Naive B cell (primary cell): ENCODE measurements around the gene C1orf35. TPM values are rescaled to one million over a fixed set of nuclear protein-coding genes. Genes with fewer than 3 reads are reported as not detected.

Experiments
- ATAC-seq, 2 donors: fragments of 150-1000 bp; cut with Tn5 transposase; 2 replicates each; pipeline ENCODE4 v1.10.0; 2021; ENCODE audit warnings: low read depth in 2 of 2, mild to moderate bottlenecking in 2 of 2, moderate library complexity in 2 of 2
- DNase-seq: peaks from one replicate; pipeline ENCODE4 v3.0.0; 2022
- H3K27ac Mint-ChIP-seq, 6 donors: one replicate each; pipeline ENCODE4 v1.8.0; 2020 to 2022; ENCODE audit warnings: mild to moderate bottlenecking in 6 of 6, mixed read lengths in 6 of 6, moderate library complexity in 5 of 6, inconsistent platforms in 2 of 6
- H3K27me3 Mint-ChIP-seq, 3 donors: one replicate each; pipeline ENCODE4 v1.8.0; 2021 to 2022; ENCODE audit warnings: mixed read lengths in 3 of 3, mild to moderate bottlenecking in 1 of 3
- H3K36me3 Mint-ChIP-seq, 2 donors: one replicate each; pipeline ENCODE4 v1.8.0; 2020 to 2022; ENCODE audit warnings: mixed read lengths in 2 of 2, inconsistent platforms in 1 of 2, mild to moderate bottlenecking in 1 of 2
- H3K4me1 Mint-ChIP-seq, 3 donors: one replicate each; pipeline ENCODE4 v1.8.0; 2020 to 2022; ENCODE audit warnings: mixed read lengths in 3 of 3, inconsistent platforms in 1 of 3, mild to moderate bottlenecking in 1 of 3, moderate library complexity in 1 of 3
- H3K4me3 Mint-ChIP-seq, 8 donors: one replicate each; pipeline ENCODE4 v1.8.0; 2020 to 2022; ENCODE audit warnings: mild to moderate bottlenecking in 8 of 8, mixed read lengths in 8 of 8, moderate library complexity in 8 of 8, inconsistent platforms in 2 of 8
- H3K9me3 Mint-ChIP-seq, 7 donors: one replicate each; pipeline ENCODE4 v1.8.0; 2020 to 2022; ENCODE audit warnings: mixed read lengths in 7 of 7, mild to moderate bottlenecking in 5 of 7, inconsistent platforms in 2 of 7, moderate library complexity in 1 of 7
- polyA plus RNA-seq, 6 donors: library from polyadenylated mRNA; unstranded; fragments of 300-500 nt; fragmentation: Illumina TruSeq; gene quantifications; one replicate each; pipeline ENCODE4 v1.2.3, GENCODE V29; 2021; ENCODE audit warnings: low read depth in 6 of 6

The C1orf35 gene
- polyA plus RNA-seq, 6 donors from 2014 or later = 8.7 to 20.1 (median 13.1) TPM

GRCh38 chr1:228146417-228147150 is 43.5 kb upstream of the C1orf35 start:
- Mint-ChIP-seq H3K4me1 (peaks cover 18 to 33% (median 24%) of the 10 kb centered on the region in 3 donors), H3K9me3 (no peaks in the 10 kb centered on the region), H3K4me3 (no peak overlapping the region), H3K36me3 (no peaks in the 10 kb centered on the region), H3K27ac (no peak overlapping the region), H3K27me3 (no peaks in the 10 kb centered on the region)
- DNase-seq (no peak), ATAC-seq (no peak)

GRCh38 chr1:228145463-228146416 is 42.6 kb upstream of the C1orf35 start:
- Mint-ChIP-seq H3K4me3 (no peak overlapping the region), H3K9me3 (no peaks in the 10 kb centered on the region), H3K4me1 (peaks cover 18 to 36% (median 32%) of the 10 kb centered on the region in 3 donors), H3K36me3 (no peaks in the 10 kb centered on the region), H3K27me3 (no peaks in the 10 kb centered on the region), H3K27ac (no peak overlapping the region)
- no peak for ATAC-seq
- DNase-seq = no peak

- Mint-ChIP-seq H3K9me3 (no peaks in the 10 kb centered on the region), H3K27me3 (no peaks in the 10 kb centered on the region), H3K36me3 (no peaks in the 10 kb centered on the region), H3K4me1 (peaks cover 18 to 39% (median 32%) of the 10 kb centered on the region in 3 donors), H3K27ac (peak overlapping the region in 1 of 6 donors; percentile 83), H3K4me3 (no peak overlapping the region)
- ATAC-seq (no peak), DNase-seq (no peak)
These were observed 41.8 kb upstream of the C1orf35 start for GRCh38 chr1:228144993-228145343.

GRCh38 chr1:228144193-228144992 is 41.3 kb upstream of the C1orf35 start:
- peak overlapping the region in 2 of 8 donors; percentile 12 to 84 for H3K4me3 Mint-ChIP-seq
- peak overlapping the region in 3 of 6 donors; percentile 38 to 83 (median 57) for H3K27ac Mint-ChIP-seq
- H3K4me1 Mint-ChIP-seq = peaks cover 22 to 39% (median 38%) of the 10 kb centered on the region in 3 donors
- DNase-seq = no peak
- H3K27me3 Mint-ChIP-seq = no peaks in the 10 kb centered on the region
- no peaks in the 10 kb centered on the region for H3K36me3 Mint-ChIP-seq
- peaks cover 0 to 2% (median 0%) of the 10 kb centered on the region in 7 donors for H3K9me3 Mint-ChIP-seq
- ATAC-seq = no peak

GRCh38 chr1:228143480-228144192 is 40.5 kb upstream of the C1orf35 start:
- no peaks in the 10 kb centered on the region for H3K27me3 Mint-ChIP-seq
- peak overlapping the region in 6 of 8 donors; percentile 15 to 89 (median 54) for H3K4me3 Mint-ChIP-seq
- peak overlapping the region in 3 of 6 donors; percentile 24 to 57 (median 26) for H3K27ac Mint-ChIP-seq
- DNase-seq (no peak), ATAC-seq (no peak)
- H3K9me3 Mint-ChIP-seq = peaks cover 0 to 2% (median 0%) of the 10 kb centered on the region in 7 donors
- H3K36me3 Mint-ChIP-seq = no peaks in the 10 kb centered on the region
- H3K4me1 Mint-ChIP-seq = peaks cover 22 to 41% (median 39%) of the 10 kb centered on the region in 3 donors

- peak overlapping the region in 7 of 8 donors; percentile 32 to 89 (median 64) for H3K4me3 Mint-ChIP-seq
- H3K27ac Mint-ChIP-seq = peak overlapping the region in 1 of 6 donors; percentile 26
- no peaks in the 10 kb centered on the region for H3K27me3 Mint-ChIP-seq
- no peak for DNase-seq
- ATAC-seq = no peak
- H3K36me3 Mint-ChIP-seq = no peaks in the 10 kb centered on the region
- H3K4me1 Mint-ChIP-seq = peaks cover 30 to 49% (median 45%) of the 10 kb centered on the region in 3 donors
- peaks cover 0 to 2% (median 0%) of the 10 kb centered on the region in 7 donors for H3K9me3 Mint-ChIP-seq
These were observed 39.6 kb upstream of the C1orf35 start for GRCh38 chr1:228142701-228143136.

- peak overlapping the region; percentile 32 to 98 (median 82) for H3K4me3 Mint-ChIP-seq
- peaks cover 31 to 54% (median 50%) of the 10 kb centered on the region in 3 donors for H3K4me1 Mint-ChIP-seq
- H3K27ac Mint-ChIP-seq = peak overlapping the region in 2 of 6 donors; percentile 54 to 76
- H3K27me3 Mint-ChIP-seq = no peaks in the 10 kb centered on the region
- DNase-seq (no peak), ATAC-seq (no peak)
- peaks cover 0 to 2% (median 0%) of the 10 kb centered on the region in 7 donors for H3K9me3 Mint-ChIP-seq
- no peaks in the 10 kb centered on the region for H3K36me3 Mint-ChIP-seq
These were observed 39.1 kb upstream of the C1orf35 start for GRCh38 chr1:228142155-228142691.

- ATAC-seq (no peak), DNase-seq (no peak)
- Mint-ChIP-seq H3K4me3 (peak overlapping the region; percentile 84 to 98 (median 97)), H3K27me3 (no peaks in the 10 kb centered on the region), H3K27ac (peak overlapping the region; percentile 82 to 100 (median 98)), H3K36me3 (no peaks in the 10 kb centered on the region), H3K9me3 (peaks cover 0 to 2% (median 0%) of the 10 kb centered on the region in 7 donors), H3K4me1 (peaks cover 39 to 62% (median 58%) of the 10 kb centered on the region in 3 donors)
These were observed 38.3 kb upstream of the C1orf35 start for GRCh38 chr1:228141226-228142044.

- H3K27me3 Mint-ChIP-seq = no peaks in the 10 kb centered on the region
- no peaks in the 10 kb centered on the region for H3K36me3 Mint-ChIP-seq
- H3K4me3 Mint-ChIP-seq = peak overlapping the region; percentile 84 to 98 (median 97)
- ATAC-seq (no peak), DNase-seq (no peak)
- H3K27ac Mint-ChIP-seq = peak overlapping the region; percentile 82 to 100 (median 98)
- H3K9me3 Mint-ChIP-seq = peaks cover 0 to 2% (median 0%) of the 10 kb centered on the region in 7 donors
- H3K4me1 Mint-ChIP-seq = peaks cover 39 to 65% (median 65%) of the 10 kb centered on the region in 3 donors
These were observed 37.6 kb upstream of the C1orf35 start for GRCh38 chr1:228140724-228141225.

GRCh38 chr1:228139931-228140723 is 37.0 kb upstream of the C1orf35 start, which contains the start of gene GUK1:
Gene GUK1 (plus strand): TSS chr1:228140279. CDS start chr1:228140303, 24 bp downstream.
- Mint-ChIP-seq H3K27ac (peak within 1 kb of the TSS; percentile 93 to 100 (median 100)), H3K36me3 (no peaks in the 10 kb centered on the region), H3K9me3 (peaks cover 0 to 2% (median 0%) of the 10 kb centered on the region in 7 donors), H3K4me3 (peak within 1 kb of the TSS; percentile 84 to 98 (median 97)), H3K27me3 (no peaks in the 10 kb centered on the region), H3K4me1 (peaks cover 39 to 66% (median 65%) of the 10 kb centered on the region in 3 donors)
- peak; percentile 100 for DNase-seq
- peak; percentile 76 to 77 for ATAC-seq
